ENCODE results near the gene MMS22L. TPM values are rescaled to one million over a fixed set of nuclear protein-coding genes. Genes with fewer than 3 reads are reported as not detected.

Gene MMS22L
- polyA plus RNA-seq, 3 donors, result 1.6 to 3.4 (median 2.1) TPM

DNA sequence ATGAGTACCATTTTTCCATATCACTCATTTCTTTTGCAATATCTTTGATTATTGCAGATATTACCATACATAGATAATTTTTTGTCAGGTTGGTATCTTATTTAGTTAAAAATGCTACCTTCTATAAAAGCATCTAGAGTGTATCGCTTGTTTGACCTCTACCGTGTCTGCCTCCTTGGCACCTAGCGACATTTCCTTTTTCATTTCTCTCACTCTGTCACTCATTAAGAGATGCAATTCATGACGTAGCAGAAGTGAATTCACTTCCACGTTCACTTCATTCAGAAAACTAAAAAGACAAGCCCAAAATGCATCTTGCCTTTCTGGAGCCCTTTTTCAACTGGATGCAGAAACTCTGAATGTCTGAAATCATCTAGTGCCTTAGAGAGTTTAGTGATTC is 172.9 kb downstream of the MMS22L start:
- Mint-ChIP-seq H3K36me3 (no peaks in the 10 kb centered on the region), H3K9me3 (peaks cover 3 to 7% (median 4%) of the 10 kb centered on the region in 7 donors), H3K27me3 (ENCODE audit: low read depth in 3 of 3) (peaks cover 0 to 6% (median 4%) of the 10 kb centered on the region in 3 donors), H3K27ac (no peak overlapping the region), H3K4me1 (peaks cover 6% of the 10 kb centered on the region), H3K4me3 (peak overlapping the region in 1 of 2 donors; percentile 52)
- H3K36me3 ChIP-seq (replicated peaks in 1 of 2; ENCODE audit: control insufficient read depth in 1 of 2, insufficient read depth in 2 of 2, low read length in 2 of 2), result no peaks in the 10 kb centered on the region
- H3K27ac ChIP-seq (ENCODE audit: low read depth in 1 of 2, low read length in 2 of 2), result no peak overlapping the region
- H3K4me3 ChIP-seq (replicated peaks in 1 of 3; ENCODE audit: low read depth in 2 of 3, low read length in 3 of 3), result no peak overlapping the region
- H3K9ac ChIP-seq (ENCODE audit: insufficient read depth, low read length, poor library complexity, severe bottlenecking), result no peak overlapping the region
- 26% methylated on average over 5 of the region's 5 CpGs for WGBS (ENCODE audit: insufficient coverage)
- no peaks in the 10 kb centered on the region for H3K4me1 ChIP-seq (ENCODE audit: control insufficient read depth in 1 of 2, insufficient read depth in 2 of 2, low read length in 2 of 2)
- H4K20me1 ChIP-seq (ENCODE audit: insufficient read depth, low read length), result no peaks in the 10 kb centered on the region
- H3K9me3 ChIP-seq (replicated peaks in 1 of 2; ENCODE audit: control insufficient read depth in 1 of 2, insufficient read depth in 1 of 2, low read length in 2 of 2), result peaks cover 0 to 7% of the 10 kb centered on the region in 2 donors
- no peak overlapping the region for H3K4me2 ChIP-seq (replicated peaks; ENCODE audit: extremely low read depth, low read length, poor library complexity, severe bottlenecking)
- no peak for DNase-seq
- H3K79me2 ChIP-seq (ENCODE audit: insufficient read depth, low read length), result no peaks in the 10 kb centered on the region
- H2AFZ ChIP-seq (ENCODE audit: insufficient read depth, low read depth, low read length, poor library complexity, severe bottlenecking), result no peak overlapping the region
- peaks cover 0 to 4% of the 10 kb centered on the region in 2 donors for H3K27me3 ChIP-seq (ENCODE audit: control insufficient read depth in 2 of 2, insufficient read depth in 2 of 2, low read length in 2 of 2)
- intact Hi-C loops (cut with micrococcal nuclease), result no loop called here
- TF ChIP-seq, protein P1, sequence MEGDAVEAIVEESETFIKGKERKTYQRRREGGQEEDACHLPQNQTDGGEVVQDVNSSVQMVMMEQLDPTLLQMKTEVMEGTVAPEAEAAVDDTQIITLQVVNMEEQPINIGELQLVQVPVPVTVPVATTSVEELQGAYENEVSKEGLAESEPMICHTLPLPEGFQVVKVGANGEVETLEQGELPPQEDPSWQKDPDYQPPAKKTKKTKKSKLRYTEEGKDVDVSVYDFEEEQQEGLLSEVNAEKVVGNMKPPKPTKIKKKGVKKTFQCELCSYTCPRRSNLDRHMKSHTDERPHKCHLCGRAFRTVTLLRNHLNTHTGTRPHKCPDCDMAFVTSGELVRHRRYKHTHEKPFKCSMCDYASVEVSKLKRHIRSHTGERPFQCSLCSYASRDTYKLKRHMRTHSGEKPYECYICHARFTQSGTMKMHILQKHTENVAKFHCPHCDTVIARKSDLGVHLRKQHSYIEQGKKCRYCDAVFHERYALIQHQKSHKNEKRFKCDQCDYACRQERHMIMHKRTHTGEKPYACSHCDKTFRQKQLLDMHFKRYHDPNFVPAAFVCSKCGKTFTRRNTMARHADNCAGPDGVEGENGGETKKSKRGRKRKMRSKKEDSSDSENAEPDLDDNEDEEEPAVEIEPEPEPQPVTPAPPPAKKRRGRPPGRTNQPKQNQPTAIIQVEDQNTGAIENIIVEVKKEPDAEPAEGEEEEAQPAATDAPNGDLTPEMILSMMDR (IDR thresholded peaks at IDR 0.05), result no peak

DNA sequence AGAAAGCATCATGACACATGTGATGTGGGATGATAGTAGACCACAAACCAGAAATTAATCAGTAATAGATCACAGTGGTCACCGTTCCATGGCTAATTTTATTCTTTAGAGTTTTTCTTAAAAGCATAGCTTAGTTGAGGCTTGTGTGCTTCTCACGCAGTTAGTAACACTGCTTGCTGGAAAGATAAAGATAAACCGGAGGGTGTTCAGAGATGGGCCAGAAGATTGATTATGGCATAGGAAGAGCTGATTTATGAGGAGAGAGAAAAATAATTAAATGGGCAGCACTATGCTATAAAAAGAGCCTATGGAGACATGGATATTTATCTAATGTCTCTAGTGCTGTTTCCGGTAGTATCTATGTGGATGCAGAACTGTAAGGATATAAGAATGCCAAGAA is 173.6 kb downstream of the MMS22L start:
- Histone ChIP-seq H3K9ac (ENCODE audit: insufficient read depth, low read length, poor library complexity, severe bottlenecking) (no peak overlapping the region), H4K20me1 (ENCODE audit: insufficient read depth, low read length) (no peaks in the 10 kb centered on the region)

More for the DNA sequence above, 173.6 kb downstream of the MMS22L start:
- H3K9me3 ChIP-seq (replicated peaks in 1 of 2; ENCODE audit: control insufficient read depth in 1 of 2, insufficient read depth in 1 of 2, low read length in 2 of 2), result peaks cover 0 to 7% of the 10 kb centered on the region in 2 donors
- no peak for DNase-seq
- no peak overlapping the region for H3K4me3 ChIP-seq (replicated peaks in 1 of 3; ENCODE audit: low read depth in 2 of 3, low read length in 3 of 3)
- intact Hi-C loops (cut with micrococcal nuclease), result no loop called here
- no peaks in the 10 kb centered on the region for H3K4me1 ChIP-seq (ENCODE audit: control insufficient read depth in 1 of 2, insufficient read depth in 2 of 2, low read length in 2 of 2)
- 100% methylated on average over 2 of the region's 4 CpGs for WGBS (ENCODE audit: insufficient coverage)
- Mint-ChIP-seq H3K4me1 (peaks cover 6% of the 10 kb centered on the region), H3K36me3 (no peaks in the 10 kb centered on the region), H3K27me3 (ENCODE audit: low read depth in 3 of 3) (peaks cover 0 to 6% (median 4%) of the 10 kb centered on the region in 3 donors), H3K9me3 (peaks cover 3 to 5% (median 4%) of the 10 kb centered on the region in 7 donors), H3K27ac (no peak overlapping the region), H3K4me3 (no peak overlapping the region)
- TF ChIP-seq, protein P1 (IDR thresholded peaks at IDR 0.05), result no peak
- H3K79me2 ChIP-seq (ENCODE audit: insufficient read depth, low read length), result no peaks in the 10 kb centered on the region
- H3K4me2 ChIP-seq (replicated peaks; ENCODE audit: extremely low read depth, low read length, poor library complexity, severe bottlenecking), result no peak overlapping the region
- H3K27ac ChIP-seq (ENCODE audit: low read depth in 1 of 2, low read length in 2 of 2), result no peak overlapping the region
- peaks cover 0 to 4% of the 10 kb centered on the region in 2 donors for H3K27me3 ChIP-seq (ENCODE audit: control insufficient read depth in 2 of 2, insufficient read depth in 2 of 2, low read length in 2 of 2)
- no peak overlapping the region for H2AFZ ChIP-seq (ENCODE audit: insufficient read depth, low read depth, low read length, poor library complexity, severe bottlenecking)
- H3K36me3 ChIP-seq (replicated peaks in 1 of 2; ENCODE audit: control insufficient read depth in 1 of 2, insufficient read depth in 2 of 2, low read length in 2 of 2), result no peaks in the 10 kb centered on the region
